Lower leg skin (tissue), 3 donors: ENCODE data around the gene AKIRIN1.

ENCODE experiments used
- POLR2A ChIP-seq, 2 donors: fragments of 450-650 bp; IDR thresholded peaks; one replicate each; pipeline ENCODE4 v1.6.1; 2016 to 2017; ENCODE audit warnings: antibody characterized with exemption in 2 of 2, mild to moderate bottlenecking in 1 of 2, moderate library complexity in 1 of 2
- TF ChIP-seq, protein P1 (sequence below), 3 donors: fragments of 450-650 bp; IDR thresholded peaks; one replicate each; pipeline ENCODE4 v1.5.1; 2016; ENCODE audit warnings: antibody characterized with exemption in 3 of 3, mild to moderate bottlenecking in 3 of 3, moderate library complexity in 2 of 3

DNA sequence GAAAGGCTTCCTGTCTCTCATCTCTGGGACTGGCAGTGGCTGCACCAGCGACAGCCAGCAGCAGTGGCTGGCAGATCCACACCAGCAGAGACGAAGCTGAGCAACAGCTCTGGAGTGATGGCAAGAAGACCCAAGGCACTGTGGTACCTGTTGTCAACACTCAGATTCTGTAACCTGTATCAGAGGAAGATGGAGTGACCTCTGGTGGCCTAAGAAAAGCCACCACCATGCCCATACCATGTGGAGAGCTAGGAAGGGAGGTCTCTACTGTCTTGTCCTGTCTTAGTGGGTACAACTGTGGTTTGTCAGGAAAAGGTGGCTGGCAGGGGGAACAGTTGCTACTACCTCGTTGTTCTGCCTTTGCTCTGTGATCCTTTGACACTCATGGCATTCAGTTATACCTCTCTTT is 26.9 kb upstream of the AKIRIN1 start:
- TF ChIP-seq, protein P1, sequence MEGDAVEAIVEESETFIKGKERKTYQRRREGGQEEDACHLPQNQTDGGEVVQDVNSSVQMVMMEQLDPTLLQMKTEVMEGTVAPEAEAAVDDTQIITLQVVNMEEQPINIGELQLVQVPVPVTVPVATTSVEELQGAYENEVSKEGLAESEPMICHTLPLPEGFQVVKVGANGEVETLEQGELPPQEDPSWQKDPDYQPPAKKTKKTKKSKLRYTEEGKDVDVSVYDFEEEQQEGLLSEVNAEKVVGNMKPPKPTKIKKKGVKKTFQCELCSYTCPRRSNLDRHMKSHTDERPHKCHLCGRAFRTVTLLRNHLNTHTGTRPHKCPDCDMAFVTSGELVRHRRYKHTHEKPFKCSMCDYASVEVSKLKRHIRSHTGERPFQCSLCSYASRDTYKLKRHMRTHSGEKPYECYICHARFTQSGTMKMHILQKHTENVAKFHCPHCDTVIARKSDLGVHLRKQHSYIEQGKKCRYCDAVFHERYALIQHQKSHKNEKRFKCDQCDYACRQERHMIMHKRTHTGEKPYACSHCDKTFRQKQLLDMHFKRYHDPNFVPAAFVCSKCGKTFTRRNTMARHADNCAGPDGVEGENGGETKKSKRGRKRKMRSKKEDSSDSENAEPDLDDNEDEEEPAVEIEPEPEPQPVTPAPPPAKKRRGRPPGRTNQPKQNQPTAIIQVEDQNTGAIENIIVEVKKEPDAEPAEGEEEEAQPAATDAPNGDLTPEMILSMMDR (IDR thresholded peaks at IDR 0.05): no peak
- TF ChIP-seq POLR2A (IDR thresholded peaks at IDR 0.05): no peak
